C4-2B (cell line): ENCODE measurements around the gene AFAP1.

Experiments
- H3K27ac ChIP-seq: fragments of 450-650 bp; 2 replicates; pipeline ENCODE4 v1.5.1; 2017
- ZFX ChIP-seq: fragments of 450-650 bp; IDR thresholded peaks from 2 replicates; pipeline ENCODE4 v1.6.1; 2017
- TF ChIP-seq, protein P1 (sequence below): fragments of 450-650 bp; conservative IDR thresholded peaks from 2 replicates; pipeline ENCODE4 v1.5.1; 2017; ENCODE audit warnings: mild to moderate bottlenecking

AFAP1 gene

DNA sequence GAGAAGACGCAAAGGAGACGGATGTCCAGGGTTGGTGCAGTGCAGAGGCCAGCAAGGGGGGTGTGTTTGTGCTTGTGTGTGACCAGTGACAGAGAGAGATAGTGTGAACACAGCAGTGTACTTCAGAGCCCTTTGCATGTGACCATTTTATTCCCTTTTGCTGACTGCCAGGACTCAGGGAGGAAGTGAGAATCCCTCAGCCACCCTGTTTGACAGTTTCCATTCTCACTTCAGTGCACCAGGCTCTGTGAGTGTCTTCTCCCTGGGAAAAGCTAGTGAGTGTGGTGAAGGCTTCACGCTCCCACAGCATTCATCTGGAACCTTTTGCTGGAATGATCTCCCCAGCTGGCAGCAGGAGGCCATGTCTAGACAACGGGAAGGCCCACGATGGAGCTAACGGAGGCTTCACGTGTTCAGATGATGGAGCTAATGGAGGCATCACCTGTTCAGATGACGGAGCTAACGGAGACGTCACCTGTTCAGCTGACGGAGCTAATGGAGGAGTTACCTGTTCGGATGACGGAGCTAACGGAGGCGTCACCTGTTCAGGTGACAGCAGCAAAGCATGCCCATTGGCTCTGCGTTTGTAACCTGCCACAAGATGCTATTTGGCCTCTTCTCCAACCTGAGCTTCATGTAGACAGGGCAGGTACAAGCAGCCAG lies 195.4 kb downstream of the AFAP1 start:
- TF ChIP-seq ZFX: no peak
- TF ChIP-seq, protein P1, sequence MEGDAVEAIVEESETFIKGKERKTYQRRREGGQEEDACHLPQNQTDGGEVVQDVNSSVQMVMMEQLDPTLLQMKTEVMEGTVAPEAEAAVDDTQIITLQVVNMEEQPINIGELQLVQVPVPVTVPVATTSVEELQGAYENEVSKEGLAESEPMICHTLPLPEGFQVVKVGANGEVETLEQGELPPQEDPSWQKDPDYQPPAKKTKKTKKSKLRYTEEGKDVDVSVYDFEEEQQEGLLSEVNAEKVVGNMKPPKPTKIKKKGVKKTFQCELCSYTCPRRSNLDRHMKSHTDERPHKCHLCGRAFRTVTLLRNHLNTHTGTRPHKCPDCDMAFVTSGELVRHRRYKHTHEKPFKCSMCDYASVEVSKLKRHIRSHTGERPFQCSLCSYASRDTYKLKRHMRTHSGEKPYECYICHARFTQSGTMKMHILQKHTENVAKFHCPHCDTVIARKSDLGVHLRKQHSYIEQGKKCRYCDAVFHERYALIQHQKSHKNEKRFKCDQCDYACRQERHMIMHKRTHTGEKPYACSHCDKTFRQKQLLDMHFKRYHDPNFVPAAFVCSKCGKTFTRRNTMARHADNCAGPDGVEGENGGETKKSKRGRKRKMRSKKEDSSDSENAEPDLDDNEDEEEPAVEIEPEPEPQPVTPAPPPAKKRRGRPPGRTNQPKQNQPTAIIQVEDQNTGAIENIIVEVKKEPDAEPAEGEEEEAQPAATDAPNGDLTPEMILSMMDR: no peak
- H3K27ac ChIP-seq: no peak overlapping the region

DNA sequence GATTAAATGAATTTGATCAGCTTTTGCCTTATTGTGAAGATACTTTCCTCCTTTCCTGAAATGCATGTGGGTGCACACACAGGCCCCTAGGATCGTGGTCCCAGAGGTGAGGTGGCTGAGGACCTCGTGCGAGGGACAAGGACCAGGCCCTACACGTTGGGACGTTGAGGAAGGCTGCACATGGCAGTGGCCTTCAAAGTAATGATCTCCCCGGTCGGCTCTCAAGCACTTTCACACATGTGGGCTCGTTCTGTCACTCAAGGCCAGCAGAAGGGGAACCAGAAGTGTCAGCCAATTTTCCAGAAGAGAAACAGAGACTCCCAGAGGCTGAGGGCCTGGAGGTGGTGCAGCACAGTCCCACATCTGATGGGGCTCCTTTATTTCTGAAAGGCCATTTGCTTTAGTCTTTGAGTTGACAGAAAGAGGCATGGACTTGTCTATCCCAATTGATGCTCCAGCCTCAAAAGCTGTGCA lies 196.8 kb downstream of the AFAP1 start:
- TF ChIP-seq, protein P1: no peak
- TF ChIP-seq ZFX: no peak
- no peak overlapping the region for H3K27ac ChIP-seq

DNA sequence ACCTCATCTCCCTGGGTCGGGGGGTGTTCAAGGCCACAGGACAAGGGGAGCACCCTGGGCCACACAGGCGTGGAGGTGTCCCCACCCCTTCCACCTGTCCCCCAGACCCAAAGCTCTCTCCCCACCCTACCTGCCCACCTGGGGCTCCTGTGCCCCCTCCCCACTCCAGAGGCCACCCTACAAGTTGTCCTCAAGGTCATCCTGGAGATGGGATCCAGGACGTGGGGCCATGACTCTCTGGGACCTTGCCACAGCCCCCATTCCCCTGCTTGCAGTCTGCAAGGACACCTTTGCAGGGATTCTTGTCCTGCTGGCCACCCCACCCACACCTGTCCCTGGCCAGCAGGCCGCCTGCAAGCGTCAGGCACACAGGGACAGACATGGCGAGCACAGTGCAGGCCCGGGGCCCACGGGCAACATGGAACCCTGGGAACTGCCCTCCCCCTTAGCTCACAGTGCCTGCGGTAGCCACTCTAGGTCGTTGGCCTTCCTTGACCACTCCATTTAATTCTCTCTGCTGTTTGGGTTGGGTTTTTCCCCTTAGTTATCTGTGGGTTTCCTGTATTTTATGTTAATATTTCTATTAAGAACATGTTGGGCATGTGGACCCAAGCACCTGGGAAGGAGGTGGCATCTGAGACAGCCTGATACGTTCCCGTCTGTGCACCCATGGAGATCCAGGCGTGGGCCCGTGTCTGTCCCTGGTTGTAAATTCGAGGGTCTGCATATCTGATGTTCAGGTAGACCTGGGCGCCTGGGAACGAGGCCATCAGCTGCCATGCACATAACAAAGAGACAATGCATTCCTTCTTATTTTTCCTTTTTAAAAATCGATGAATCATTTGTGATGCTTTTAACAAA lies 197.5 kb downstream of the AFAP1 start:
- TF ChIP-seq, protein P1: no peak
- no peak for TF ChIP-seq ZFX
- no peak overlapping the region for H3K27ac ChIP-seq

DNA sequence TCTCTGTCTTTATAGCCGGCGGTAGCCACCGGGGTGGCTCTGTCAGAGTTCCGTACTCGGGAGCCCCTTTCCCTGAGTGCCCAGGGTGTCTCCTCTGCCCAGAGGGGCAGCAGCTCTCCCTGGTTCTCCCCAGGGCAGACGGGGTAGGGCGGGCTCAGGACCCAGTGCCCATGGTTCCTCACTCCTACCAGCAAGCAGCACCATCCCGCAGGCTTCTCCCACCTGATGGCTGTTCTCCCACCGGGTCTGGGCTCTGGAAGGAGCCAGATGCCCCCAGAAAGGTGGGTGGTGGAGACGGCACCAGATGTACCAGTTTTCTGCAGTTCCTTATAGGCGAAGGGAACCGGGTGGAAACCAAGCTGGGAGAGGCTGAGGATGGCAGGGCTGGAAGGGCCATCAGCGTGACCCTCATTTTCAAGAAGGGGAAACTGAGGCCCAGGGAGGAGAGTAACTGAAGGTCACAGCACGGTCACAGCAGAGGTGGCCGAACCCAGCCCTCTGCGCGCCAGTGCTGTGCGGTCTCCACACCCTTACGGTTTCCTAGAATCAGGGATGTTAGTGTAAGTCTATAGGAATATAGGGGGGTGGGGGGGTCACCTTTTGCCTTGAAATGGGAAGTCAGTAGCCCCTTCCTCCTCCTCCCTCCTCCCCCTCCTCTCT lies 198.7 kb downstream of the AFAP1 start:
- TF ChIP-seq, protein P1: no peak
- no peak for TF ChIP-seq ZFX

DNA sequence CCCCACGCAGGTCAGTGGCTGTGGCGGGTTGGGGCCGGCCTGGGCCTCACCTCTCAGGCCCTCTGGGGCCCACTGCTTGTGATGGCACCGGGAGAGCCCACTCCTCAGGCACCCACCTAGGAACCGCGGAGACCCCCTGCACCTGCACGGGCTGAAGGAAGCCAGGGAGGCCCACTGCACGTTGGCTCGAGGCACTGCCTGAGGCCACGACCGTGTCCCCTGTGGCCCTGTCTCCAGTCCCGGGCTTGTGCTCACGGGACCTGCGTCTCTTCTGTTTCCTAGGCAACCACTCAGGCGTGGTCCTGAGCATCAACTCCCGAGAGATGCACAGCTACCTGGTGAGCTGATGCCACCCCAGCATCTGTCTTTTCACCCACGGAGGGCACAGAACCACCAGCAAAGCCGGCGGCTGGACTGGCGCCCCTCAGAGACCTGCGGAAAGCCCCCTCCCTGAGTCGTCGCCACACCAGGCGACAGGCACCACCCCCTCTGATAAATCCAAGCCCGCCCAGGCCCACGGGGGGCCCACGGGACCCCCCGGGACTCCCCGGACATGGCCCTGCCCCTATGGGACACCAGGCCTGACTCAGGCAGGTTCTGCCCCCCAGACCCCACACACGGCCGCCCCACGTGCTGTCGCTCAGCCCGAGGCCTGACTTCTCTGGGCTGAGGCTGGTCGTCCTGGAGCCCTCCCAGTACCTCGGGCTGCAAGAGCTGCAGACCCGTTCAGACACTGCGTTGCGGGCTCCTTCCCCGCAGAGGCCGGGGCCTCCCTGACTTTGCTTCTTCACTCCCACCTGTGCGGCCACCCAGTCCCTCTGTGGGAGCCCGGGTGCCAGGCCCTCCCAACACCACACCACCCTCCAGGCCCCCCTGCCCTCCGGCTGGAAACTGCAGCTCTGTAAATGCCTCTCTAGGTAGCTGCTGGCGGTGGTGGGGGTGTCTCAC lies 199.5 kb downstream of the AFAP1 start:
- no peak for TF ChIP-seq ZFX
- TF ChIP-seq, protein P1: no peak
- no peak overlapping the region for H3K27ac ChIP-seq

More for the DNA sequence above, 198.7 kb downstream of the AFAP1 start:
- H3K27ac ChIP-seq: no peak overlapping the region

DNA sequence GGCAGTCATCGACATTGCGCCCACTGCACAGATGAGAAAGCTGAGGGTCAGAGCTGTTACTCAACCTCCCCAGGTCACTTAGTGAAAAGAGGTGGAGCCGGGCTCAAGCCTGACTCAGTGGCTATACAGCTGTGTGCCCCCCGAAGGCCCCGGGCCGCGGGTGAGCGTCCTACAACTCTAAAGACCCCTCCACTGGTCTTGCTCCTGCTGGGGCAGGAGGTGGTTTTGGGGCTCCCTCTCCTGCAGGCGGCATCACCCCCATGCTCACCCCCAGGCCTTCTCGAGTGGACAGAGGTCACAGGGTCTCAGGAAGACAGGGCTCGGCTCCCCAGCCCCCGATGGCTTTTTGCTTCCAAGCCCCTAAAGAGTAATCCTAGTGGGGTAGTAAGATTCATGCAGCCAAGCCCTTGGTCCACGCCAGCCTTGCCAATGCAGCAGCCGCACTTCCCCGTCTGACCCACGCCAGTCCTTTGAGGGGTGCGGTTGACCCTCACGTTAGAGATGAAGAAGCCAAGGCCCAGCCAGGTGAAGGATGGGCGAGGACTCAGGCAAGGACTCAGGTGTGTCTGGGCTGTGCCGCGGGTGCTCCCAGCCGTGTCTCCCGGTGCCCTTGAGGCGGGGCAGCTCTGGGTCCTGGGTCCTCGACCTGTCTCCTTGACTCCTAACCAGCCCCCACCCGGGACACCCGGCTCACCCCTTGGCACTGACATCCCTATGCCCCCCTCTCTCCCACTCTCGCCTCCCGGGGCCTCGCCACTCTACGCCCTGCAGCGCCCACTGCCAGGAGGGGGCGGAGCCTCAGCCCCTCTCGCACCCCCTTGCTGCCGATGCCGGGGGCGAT lies 200.4 kb downstream of the AFAP1 start:
- TF ChIP-seq, protein P1: no peak
- no peak for TF ChIP-seq ZFX
- no peak overlapping the region for H3K27ac ChIP-seq
